IPS-11a (cell line): ENCODE measurements around the gene HDAC4.

ENCODE experiments used
- H3K4me3 ChIP-seq: one replicate; pipeline ENCODE4 v1.5.1; 2013; ENCODE audit warnings: low read depth, low read length, control low read depth

The HDAC4 gene

GRCh38 chr2:239061824-239062570 lies 338.8 kb downstream of the HDAC4 start:
- H3K4me3 ChIP-seq = no peak overlapping the region

GRCh38 chr2:239061121-239061666 lies 339.6 kb downstream of the HDAC4 start:
- H3K4me3 ChIP-seq = no peak overlapping the region

GRCh38 chr2:239060676-239061075 lies 340.1 kb downstream of the HDAC4 start:
- H3K4me3 ChIP-seq = no peak overlapping the region

GRCh38 chr2:239059854-239060253 lies 341.0 kb downstream of the HDAC4 start:
- no peak overlapping the region for H3K4me3 ChIP-seq

GRCh38 chr2:239058766-239059165 lies 342.1 kb downstream of the HDAC4 start:
- no peak overlapping the region for H3K4me3 ChIP-seq

- H3K4me3 ChIP-seq = no peak overlapping the region
Measured at GRCh38 chr2:239057533-239057932, 343.3 kb downstream of the HDAC4 start.

GRCh38 chr2:239056611-239057010 lies 344.2 kb downstream of the HDAC4 start:
- H3K4me3 ChIP-seq = no peak overlapping the region

- no peak overlapping the region for H3K4me3 ChIP-seq
Measured at GRCh38 chr2:239055756-239056493, 344.9 kb downstream of the HDAC4 start.

- H3K4me3 ChIP-seq = no peak overlapping the region
Measured at GRCh38 chr2:239054921-239055320, 345.9 kb downstream of the HDAC4 start.

GRCh38 chr2:239053801-239054503 lies 346.9 kb downstream of the HDAC4 start:
- no peak overlapping the region for H3K4me3 ChIP-seq

- H3K4me3 ChIP-seq = no peak overlapping the region
Measured at GRCh38 chr2:239052798-239053665, 347.8 kb downstream of the HDAC4 start.

GRCh38 chr2:239051891-239052445 lies 348.9 kb downstream of the HDAC4 start:
- H3K4me3 ChIP-seq = no peak overlapping the region

- H3K4me3 ChIP-seq = no peak overlapping the region
Measured at GRCh38 chr2:239050252-239050649, 350.6 kb downstream of the HDAC4 start.

GRCh38 chr2:239049421-239050251 lies 351.2 kb downstream of the HDAC4 start:
- no peak overlapping the region for H3K4me3 ChIP-seq

GRCh38 chr2:239048736-239049135 lies 352.1 kb downstream of the HDAC4 start:
- H3K4me3 ChIP-seq = no peak overlapping the region

GRCh38 chr2:239047861-239048260 lies 353.0 kb downstream of the HDAC4 start:
- no peak overlapping the region for H3K4me3 ChIP-seq

- H3K4me3 ChIP-seq = no peak overlapping the region
Measured at GRCh38 chr2:239047420-239047819, 353.4 kb downstream of the HDAC4 start.

GRCh38 chr2:239046822-239047221 lies 354.0 kb downstream of the HDAC4 start:
- H3K4me3 ChIP-seq = no peak overlapping the region

GRCh38 chr2:239044336-239044735 lies 356.5 kb downstream of the HDAC4 start:
- no peak overlapping the region for H3K4me3 ChIP-seq
